SK-N-SH (cell line): ENCODE results near the gene GRAMD2A.

Experiments
- EP300 ChIP-seq, 2 experiments: IDR thresholded peaks; 2 replicates each; pipeline versions ENCODE4 v1.4.0 to v1.6.1; 2012; ENCODE audit warnings: borderline replicate concordance in 1 of 2, low read depth in 1 of 2, low read length in 1 of 2
- EZH2phosphoT487 ChIP-seq: fragments of 200-600 bp; sonication (generic); IDR thresholded peaks from 2 replicates; pipeline ENCODE4 v1.6.1; 2017; ENCODE audit warnings: low read depth, mixed run types, mild to moderate bottlenecking, antibody characterized with exemption, moderate library complexity, borderline replicate concordance
- USF2 ChIP-seq: fragments of 150-350 bp; IDR thresholded peaks from 2 replicates; pipeline ENCODE4 v1.6.1; 2017; ENCODE audit warnings: antibody characterized with exemption, low read length, low read depth, borderline replicate concordance

DNA sequence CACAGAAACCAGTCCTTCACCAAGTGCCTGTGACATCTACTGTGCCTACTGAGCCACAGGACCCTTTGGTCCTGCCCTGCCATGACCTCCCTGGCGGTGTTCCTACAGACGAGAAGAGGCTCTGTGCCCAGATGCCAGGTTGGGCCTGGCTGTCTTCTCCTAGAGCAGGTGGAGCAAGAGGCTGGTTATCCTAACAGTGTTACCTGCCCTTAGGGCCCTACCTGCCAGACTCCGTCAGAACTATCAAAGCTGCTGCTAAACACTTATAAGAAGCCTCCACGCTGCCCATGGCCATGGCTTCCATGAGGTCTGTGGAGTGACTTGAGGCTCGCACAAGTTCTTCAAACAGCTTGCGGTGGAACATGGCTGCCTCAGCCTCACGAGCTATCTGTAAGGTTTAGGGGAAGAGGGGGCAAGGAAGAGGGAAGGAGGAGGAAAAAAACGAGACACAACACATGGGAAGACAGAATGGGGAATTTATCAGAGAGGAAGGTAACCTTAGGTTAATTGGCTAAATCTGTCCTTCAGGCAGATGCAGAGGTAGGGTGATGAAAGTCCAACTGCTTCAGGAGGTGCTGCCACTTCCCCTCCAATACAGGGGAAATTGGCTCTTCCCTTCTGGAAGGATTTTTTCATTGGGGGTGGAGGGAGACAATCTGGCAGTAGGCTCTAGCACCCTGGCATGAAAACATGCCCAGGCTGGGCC, 5.4 kb upstream of the GRAMD2A start:
- TF ChIP-seq USF2 (no peak), EZH2phosphoT487 (no peak), EP300 (IDR thresholded peaks at IDR 0.05; ENCODE audit: borderline replicate concordance in 1 of 2, low read depth in 1 of 2, low read length in 1 of 2) (no peak)
